ENCODE results near the gene ISG15. TPM values are rescaled to one million over a fixed set of nuclear protein-coding genes. Genes with fewer than 3 reads are reported as not detected.
A peak's percentile ranks its signal among the peaks of the same experiment; 100 is the strongest.

Gene ISG15
- total and polyA plus RNA-seq, 2 of the 13 experiments (the other 11 are each of a cell fraction or from before 2014, with no cell fraction given) = 42.1 to 54.9 TPM

GRCh38 chr1:1032424-1032823 lies 19.1 kb downstream of the ISG15 start (continued):
- no peak for TF ChIP-seq ZNF660 (CRISPR knock-in tag; IDR thresholded peaks at IDR 0.05; ENCODE audit: borderline replicate concordance, low read depth)

DNA sequence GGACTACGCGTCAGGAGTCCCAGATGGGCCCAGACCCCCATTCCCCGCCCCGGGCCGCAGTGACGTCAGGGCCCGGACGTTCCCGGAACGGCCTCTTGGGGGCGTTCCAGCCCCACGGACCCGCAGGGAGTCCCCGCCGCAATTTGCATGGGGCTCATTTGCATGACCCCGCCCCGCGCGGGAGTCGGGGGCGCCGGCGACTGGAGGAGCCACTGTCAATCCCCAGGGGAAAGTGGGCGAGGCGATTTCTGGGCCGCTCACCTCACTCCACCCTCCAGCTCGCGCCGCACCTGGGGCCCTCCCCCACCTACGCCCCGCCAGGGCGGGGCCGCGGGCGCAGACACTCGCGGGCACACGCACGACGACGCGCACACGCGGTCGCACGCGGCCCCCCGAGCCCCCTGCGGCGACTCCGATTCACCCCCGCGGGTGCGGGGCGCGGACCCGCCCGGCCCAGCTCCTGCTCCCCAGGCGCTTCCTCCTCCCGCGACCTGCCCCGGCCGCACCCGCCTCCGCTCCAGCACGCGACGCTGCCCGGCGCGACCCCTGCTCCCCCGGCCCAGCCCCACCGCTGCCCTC lies 19.8 kb downstream of the ISG15 start:
- no peaks in the 10 kb centered on the region for H3K27me3 ChIP-seq (ENCODE audit: control insufficient read depth in 1 of 2, insufficient read depth in 2 of 2, low read length in 2 of 2)
- H3K79me2 ChIP-seq (ENCODE audit: insufficient read depth, low read length) = peaks cover under 1% of the 10 kb centered on the region
- peaks cover 7 to 11% of the 10 kb centered on the region in 2 experiments; a peak in 4 of 5 replicates for H3K36me3 ChIP-seq (replicated peaks in 1 of 2; ENCODE audit: control insufficient read depth in 1 of 2, insufficient read depth in 2 of 2, low read length in 2 of 2)
- ChIA-PET CTCF (ENCODE audit: low intra/inter-chr PET ratio, low total read pairs) (no interaction called here), POLR2A (no interaction called here)
- no peak overlapping the region for H3K4me3 ChIP-seq (replicated peaks in 1 of 3; ENCODE audit: insufficient read depth in 1 of 3, low read depth in 2 of 3, low read length in 3 of 3)
- H3K27ac ChIP-seq (ENCODE audit: extremely low read length, insufficient read depth, low read length) = no peak overlapping the region
- in situ Hi-C loops (cut with HindIII; ENCODE audit: extremely low pct_ligation_motif_present, low pct_unique_long_range_greater_than_20kb) = no loop called here
- no peak overlapping the region for H3K9ac ChIP-seq (ENCODE audit: insufficient read depth, low read depth, low read length)
- H2AFZ ChIP-seq (ENCODE audit: low read length) = no peak overlapping the region
- no peak; the same call in 2 of the 3 replicates for ATAC-seq
- no peaks in the 10 kb centered on the region for H3K9me3 ChIP-seq (ENCODE audit: low read length)
- peaks cover 11% of the 10 kb centered on the region; the same call in 1 of the 2 replicates for H4K20me1 ChIP-seq (ENCODE audit: insufficient read depth, low read length)
- DNase-seq (ENCODE audit: low spot score) = no peak
- 99% methylated on average over 67 of the region's 73 CpGs for WGBS (ENCODE audit: low lambda C conversion rate)
- H3K4me2 ChIP-seq (ENCODE audit: low read depth, low read length) = no peak overlapping the region
- H3K4me1 ChIP-seq (ENCODE audit: insufficient read depth, low read length) = peaks cover 44% of the 10 kb centered on the region
- intact Hi-C loops (cut with micrococcal nuclease; ENCODE audit: unreplicated experiment) = no loop called here
- TF ChIP-seq FOSL2 (CRISPR knock-in tag; IDR thresholded peaks at IDR 0.05) (no peak), RBFOX2 (IDR thresholded peaks at IDR 0.05; ENCODE audit: low read depth, low read length) (peak; percentile 55; the same call in 1 of the 2 replicates), STAG1 (CRISPR knock-in tag; IDR thresholded peaks at IDR 0.05) (peak; percentile 38)
- TF ChIP-seq, protein P1, sequence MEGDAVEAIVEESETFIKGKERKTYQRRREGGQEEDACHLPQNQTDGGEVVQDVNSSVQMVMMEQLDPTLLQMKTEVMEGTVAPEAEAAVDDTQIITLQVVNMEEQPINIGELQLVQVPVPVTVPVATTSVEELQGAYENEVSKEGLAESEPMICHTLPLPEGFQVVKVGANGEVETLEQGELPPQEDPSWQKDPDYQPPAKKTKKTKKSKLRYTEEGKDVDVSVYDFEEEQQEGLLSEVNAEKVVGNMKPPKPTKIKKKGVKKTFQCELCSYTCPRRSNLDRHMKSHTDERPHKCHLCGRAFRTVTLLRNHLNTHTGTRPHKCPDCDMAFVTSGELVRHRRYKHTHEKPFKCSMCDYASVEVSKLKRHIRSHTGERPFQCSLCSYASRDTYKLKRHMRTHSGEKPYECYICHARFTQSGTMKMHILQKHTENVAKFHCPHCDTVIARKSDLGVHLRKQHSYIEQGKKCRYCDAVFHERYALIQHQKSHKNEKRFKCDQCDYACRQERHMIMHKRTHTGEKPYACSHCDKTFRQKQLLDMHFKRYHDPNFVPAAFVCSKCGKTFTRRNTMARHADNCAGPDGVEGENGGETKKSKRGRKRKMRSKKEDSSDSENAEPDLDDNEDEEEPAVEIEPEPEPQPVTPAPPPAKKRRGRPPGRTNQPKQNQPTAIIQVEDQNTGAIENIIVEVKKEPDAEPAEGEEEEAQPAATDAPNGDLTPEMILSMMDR (CRISPR knock-in tag; IDR thresholded peaks at IDR 0.05) = peak; percentile 42
- TF ChIP-seq, protein P2, sequence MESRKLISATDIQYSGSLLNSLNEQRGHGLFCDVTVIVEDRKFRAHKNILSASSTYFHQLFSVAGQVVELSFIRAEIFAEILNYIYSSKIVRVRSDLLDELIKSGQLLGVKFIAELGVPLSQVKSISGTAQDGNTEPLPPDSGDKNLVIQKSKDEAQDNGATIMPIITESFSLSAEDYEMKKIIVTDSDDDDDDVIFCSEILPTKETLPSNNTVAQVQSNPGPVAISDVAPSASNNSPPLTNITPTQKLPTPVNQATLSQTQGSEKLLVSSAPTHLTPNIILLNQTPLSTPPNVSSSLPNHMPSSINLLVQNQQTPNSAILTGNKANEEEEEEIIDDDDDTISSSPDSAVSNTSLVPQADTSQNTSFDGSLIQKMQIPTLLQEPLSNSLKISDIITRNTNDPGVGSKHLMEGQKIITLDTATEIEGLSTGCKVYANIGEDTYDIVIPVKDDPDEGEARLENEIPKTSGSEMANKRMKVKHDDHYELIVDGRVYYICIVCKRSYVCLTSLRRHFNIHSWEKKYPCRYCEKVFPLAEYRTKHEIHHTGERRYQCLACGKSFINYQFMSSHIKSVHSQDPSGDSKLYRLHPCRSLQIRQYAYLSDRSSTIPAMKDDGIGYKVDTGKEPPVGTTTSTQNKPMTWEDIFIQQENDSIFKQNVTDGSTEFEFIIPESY (CRISPR knock-in tag; IDR thresholded peaks at IDR 0.05) = peak; percentile 65
- FAIRE-seq = no peak
- no TSS peak for BruUV-seq (replicated peaks)

Data from HepG2 (cell line).